IMR-90 (cell line): ENCODE measurements around the gene EP300. TPM values are rescaled to one million over a fixed set of nuclear protein-coding genes. Genes with fewer than 3 reads are reported as not detected.
"Not testable (repeated sequence)": the region's sequence is repeated elsewhere in the genome, so short reads cannot be mapped to it uniquely, and the experiment has no call there.

Experiments used
- ATAC-seq: fragments of 200-7000 bp; cut with Tn5 transposase; 2 replicates; pipeline ENCODE4 v1.9.1; 2020; ENCODE audit warnings: low read depth, mild to moderate bottlenecking, moderate library complexity
- BruUV-seq: library from RNA; stranded (reverse); fragments of 400-500 nt; replicated peaks from 2 replicates; lab custom pipeline; 2021; lab: Mats Ljungman, UMichigan
- CTCF ChIA-PET: fragments of 300-600 bp; formaldehyde crosslinking; extraction: SDS; loops from one replicate; lab custom pipeline; 2021; ENCODE audit warnings: antibody characterized with exemption; lab: Yijun Ruan, JAX
- POLR2A ChIA-PET: fragments of 300-600 bp; sonication (Branson Sonifier 250); formaldehyde crosslinking; loops from one replicate; lab custom pipeline; 2022; ENCODE audit warnings: antibody characterized with exemption; ENCODE audit not compliant: unreplicated experiment; lab: Charles Lee
- DNase-seq: peaks from one replicate; pipeline ENCODE4 v3.0.0; 2013
- H2AFZ ChIP-seq: replicated peaks from 2 replicates; pipeline ENCODE3; 2013; ENCODE audit warnings: low read length, mild to moderate bottlenecking; ENCODE audit not compliant: poor library complexity
- H2AK5ac ChIP-seq: 2 replicates; pipeline ENCODE4 v1.6.1; 2013; ENCODE audit warnings: low read depth, low read length, inconsistent platforms
- H2AK9ac ChIP-seq: replicated peaks from 2 replicates; pipeline ENCODE3; 2013; ENCODE audit warnings: mild to moderate bottlenecking, low read depth, low read length, moderate library complexity; ENCODE audit not compliant: poor library complexity
- H2BK120ac ChIP-seq: 2 replicates; pipeline ENCODE4 v1.6.1; 2013; ENCODE audit warnings: low read depth, low read length, inconsistent platforms
- H2BK15ac ChIP-seq: 3 replicates; pipeline ENCODE4 v1.6.1; 2013; ENCODE audit warnings: low read depth, low read length, inconsistent platforms
- H2BK20ac ChIP-seq: 2 replicates; pipeline ENCODE4 v1.6.1; 2013; ENCODE audit warnings: low read depth, mild to moderate bottlenecking, inconsistent platforms, low read length, moderate library complexity
- H2BK5ac ChIP-seq: 2 replicates; pipeline ENCODE4 v1.6.1; 2013; ENCODE audit warnings: mild to moderate bottlenecking, low read depth, low read length, inconsistent platforms; ENCODE audit not compliant: poor library complexity, severe bottlenecking
- H3K14ac ChIP-seq: replicated peaks from 2 replicates; pipeline ENCODE4 v1.6.1; 2013; ENCODE audit warnings: low read depth, low read length, inconsistent platforms
- H3K18ac ChIP-seq: 2 replicates; pipeline ENCODE4 v1.6.1; 2013; ENCODE audit warnings: low read depth, low read length, control low read depth
- H3K23ac ChIP-seq: 2 replicates; pipeline ENCODE4 v1.6.1; 2013; ENCODE audit warnings: low read depth, low read length, inconsistent platforms
- H3K27ac ChIP-seq: 2 replicates; pipeline ENCODE4 v1.5.1; 2013; ENCODE audit warnings: mild to moderate bottlenecking, control low read depth, low read length; ENCODE audit not compliant: insufficient read depth
- H3K27me3 ChIP-seq: 2 replicates; pipeline ENCODE4 v1.6.1; 2013; ENCODE audit warnings: low read length; ENCODE audit not compliant: control insufficient read depth, insufficient read depth
- H3K36me3 ChIP-seq: 2 replicates; pipeline ENCODE4 v1.6.1; 2013; ENCODE audit warnings: low read length, mixed read lengths; ENCODE audit not compliant: control insufficient read depth, insufficient read depth
- H3K4ac ChIP-seq: 2 replicates; pipeline ENCODE4 v1.6.1; 2013; ENCODE audit warnings: low read depth, low read length, inconsistent platforms
- H3K4me1 ChIP-seq: 2 replicates; pipeline ENCODE4 v1.6.1; 2013; ENCODE audit warnings: low read length, mixed read lengths; ENCODE audit not compliant: control insufficient read depth, insufficient read depth
- H3K4me2 ChIP-seq: 2 replicates; pipeline ENCODE4 v1.6.1; 2013; ENCODE audit warnings: low read depth, mild to moderate bottlenecking, control low read depth, low read length, moderate library complexity
- H3K4me3 ChIP-seq: 2 replicates; pipeline ENCODE4 v1.5.1; 2013; ENCODE audit warnings: low read depth, mild to moderate bottlenecking, control low read depth, low read length, moderate library complexity; ENCODE audit not compliant: insufficient read depth
- H3K56ac ChIP-seq: 2 replicates; pipeline ENCODE4 v1.6.1; 2013; ENCODE audit warnings: low read length, inconsistent platforms; ENCODE audit not compliant: insufficient read depth; ENCODE audit errors: extremely low read depth
- H3K79me1 ChIP-seq, 2 experiments: 2 replicates each; pipeline ENCODE4 v1.6.1; 2013; ENCODE audit warnings: low read length in 2 of 2, inconsistent platforms in 1 of 2, low read depth in 1 of 2
- H3K9ac ChIP-seq: 2 replicates; pipeline ENCODE4 v1.6.1; 2013; ENCODE audit warnings: low read depth, low read length, control low read depth
- H3K9me1 ChIP-seq: 2 replicates; pipeline ENCODE4 v1.6.1; 2013; ENCODE audit warnings: low read length, inconsistent platforms; ENCODE audit not compliant: insufficient read depth
- H3K9me3 ChIP-seq: 2 replicates; pipeline ENCODE4 v1.6.1; 2013; ENCODE audit warnings: low read length; ENCODE audit not compliant: control insufficient read depth, insufficient read depth
- H4K20me1 ChIP-seq: 2 replicates; pipeline ENCODE4 v1.6.1; 2013; ENCODE audit warnings: low read length, inconsistent platforms; ENCODE audit not compliant: insufficient read depth
- H4K5ac ChIP-seq: 2 replicates; pipeline ENCODE4 v1.6.1; 2013; ENCODE audit warnings: mild to moderate bottlenecking, low read depth, low read length, control low read depth
- H4K8ac ChIP-seq, 2 experiments: 2 replicates each; pipeline ENCODE4 v1.6.1; 2013; ENCODE audit warnings: low read depth in 2 of 2, low read length in 2 of 2, control low read depth in 1 of 2, inconsistent platforms in 1 of 2
- H4K91ac ChIP-seq: 2 replicates; pipeline ENCODE4 v1.6.1; 2013; ENCODE audit warnings: low read depth, low read length, inconsistent platforms; ENCODE audit not compliant: insufficient read depth
- MAFK ChIP-seq: IDR thresholded peaks from 2 replicates; pipeline ENCODE4 v1.6.1; 2012; ENCODE audit warnings: low read depth, low read length, improper control_type of control experiment
- MXI1 ChIP-seq: IDR thresholded peaks from 2 replicates; pipeline ENCODE4 v1.6.1; 2012; ENCODE audit warnings: low read depth, mild to moderate bottlenecking, low read length, moderate library complexity, borderline replicate concordance
- WGBS, 2 experiments: methylation state at CpG; one replicate each; pipeline versions ENCODE4 v1.1.5 to v1.1.7; 2013; ENCODE audit warnings: missing lambda C conversion rate in 2 of 2; ENCODE audit not compliant: insufficient read length in 1 of 2; ENCODE audit errors: extremely low coverage in 2 of 2; 5-methylcytosine and 5-hydroxymethylcytosine counted together
- dilution Hi-C: fragments of 300-500 bp; cut with HindIII; formaldehyde crosslinking; loops from one replicate; pipeline ENCODE4 v1.14.3; 2018; ENCODE audit warnings: low sequenced_read_pairs; ENCODE audit not compliant: unreplicated experiment
- in situ Hi-C: fragments of 300-500 bp; cut with MboI; formaldehyde crosslinking; loops from 3 replicates; pipeline ENCODE4 v1.14.3; 2019; ENCODE audit warnings: low sequenced_read_pairs, inconsistent platforms, mixed read lengths
- intact Hi-C: fragments of 100-400 bp; cut with micrococcal nuclease; formaldehyde crosslinking; loops from 2 replicates; pipeline ENCODE4 v1.10.0; 2022
- polyA plus RNA-seq, 3 experiments: library from polyadenylated mRNA; depleted of rRNA; stranded (reverse); fragments of >200 nt; gene quantifications; 2 replicates each; pipeline ENCODE4 v1.2.3, GENCODE V29; 2012; ENCODE audit warnings: low replicate concordance in 1 of 3
- total RNA-seq: library from RNA; depleted of rRNA; stranded (reverse); fragments of >200 nt; gene quantifications from 2 replicates; pipeline ENCODE4 v1.2.3, GENCODE V29; 2012

EP300 gene
- total and polyA plus RNA-seq, 2 of the 4 experiments (the other 2 are of a cell fraction): 23.3 to 27.4 TPM

DNA sequence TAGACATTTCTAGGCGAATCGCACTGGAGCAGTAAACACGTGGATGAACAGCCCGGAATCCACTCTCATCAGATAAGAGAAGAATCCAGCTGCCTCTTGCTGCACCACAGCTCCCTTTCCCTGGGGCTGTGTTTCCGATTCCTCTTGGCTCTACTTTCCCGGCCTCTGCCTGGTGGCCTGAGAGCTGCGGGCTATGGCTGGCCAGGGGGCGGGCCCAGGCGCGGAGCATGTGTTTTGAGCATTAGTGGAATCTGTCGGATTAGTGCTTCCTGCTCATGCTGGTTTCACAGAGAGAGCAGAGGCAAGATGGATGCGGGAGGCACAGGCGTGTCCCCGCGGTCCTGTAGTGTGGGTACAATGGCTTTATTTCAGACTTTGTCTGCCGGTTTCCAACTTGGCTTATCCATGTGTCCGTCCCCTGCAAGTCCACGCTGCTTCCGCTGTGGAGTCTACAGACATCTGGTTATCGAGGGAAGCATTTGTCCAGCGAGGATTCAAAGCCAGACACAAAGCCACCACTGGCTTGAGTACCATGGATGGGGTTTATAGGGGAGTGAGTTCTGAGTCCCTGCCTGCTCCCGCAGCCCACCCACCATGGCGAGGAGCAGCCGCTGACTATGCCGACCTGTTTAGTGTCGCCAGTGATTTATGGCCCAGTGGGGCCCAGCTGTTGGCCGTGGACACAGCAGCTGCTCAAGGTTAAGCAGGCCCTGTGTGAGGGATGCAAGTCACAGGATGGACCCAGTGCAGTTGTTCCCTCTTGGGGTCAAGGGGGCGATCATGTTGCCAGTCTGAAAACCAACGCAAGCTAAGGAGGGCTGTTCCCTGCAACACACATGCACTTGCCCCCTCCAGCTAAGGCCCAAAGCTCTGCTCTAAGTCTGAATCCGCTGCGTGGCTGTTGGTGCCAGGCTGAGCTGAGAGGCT, 43.3 kb upstream of the EP300 start:
- Histone ChIP-seq H2AK5ac (no peak overlapping the region; the same call in 1 of the 2 replicates), H4K8ac (peak overlapping the region; percentile 80 to 93), H3K9me1 (peaks cover 17% of the 10 kb centered on the region), H2BK120ac (peak overlapping the region; percentile 85), H3K14ac (peak overlapping the region; percentile 81), H3K27ac (peak overlapping the region; percentile 52; the same call in 1 of the 2 replicates), H3K4me1 (peaks cover 15% of the 10 kb centered on the region; the same call in 1 of the 2 replicates), H3K9me3 (no peaks in the 10 kb centered on the region), H4K5ac (peak overlapping the region; percentile 10), H3K36me3 (no peaks in the 10 kb centered on the region), H2AK9ac (peak overlapping the region; percentile 69), H3K18ac (peak overlapping the region; percentile 30), H3K4ac (peak overlapping the region; percentile 91), H2BK5ac (peak overlapping the region; percentile 10), H2BK20ac (peak overlapping the region; percentile 12; the same call in 1 of the 2 replicates), H4K20me1 (peaks cover 5% of the 10 kb centered on the region; the same call in 1 of the 2 replicates), H3K56ac (peak overlapping the region; percentile 48; the same call in 1 of the 2 replicates), H3K4me2 (peak overlapping the region; percentile 45), H3K23ac (peak overlapping the region; percentile 91; the same call in 1 of the 2 replicates), H3K79me1 (no peaks in the 10 kb centered on the region), H3K9ac (0 out of 2 replicates have a peak overlapping the region, but pooled peaks have one; percentile 8), H4K91ac (peak overlapping the region; percentile 75), H3K4me3 (no peak overlapping the region), H2BK15ac (peak overlapping the region; percentile 63; the same call in 1 of the 3 replicates), H3K27me3 (no peaks in the 10 kb centered on the region), H2AFZ (peak overlapping the region; percentile 97)
- ChIA-PET CTCF (no interaction called here), POLR2A (no interaction called here)
- WGBS, 2 experiments: 14% methylated on average over 13 of the region's 31 CpGs; no CpG with 5 or more reads in 1 of the 2 experiments
- intact Hi-C loops: loop anchor here (2.0 kb wide), 1 partner anchor 20 kb away; no protein-coding TSS in a partner anchor
- peak; percentile 79 for ATAC-seq
- in situ Hi-C loops: no loop called here
- peak; percentile 80 for DNase-seq
- no TSS peak for BruUV-seq
- TF ChIP-seq MXI1 (peak; percentile 88), MAFK (no peak)
- dilution Hi-C loops: no loop called here

DNA sequence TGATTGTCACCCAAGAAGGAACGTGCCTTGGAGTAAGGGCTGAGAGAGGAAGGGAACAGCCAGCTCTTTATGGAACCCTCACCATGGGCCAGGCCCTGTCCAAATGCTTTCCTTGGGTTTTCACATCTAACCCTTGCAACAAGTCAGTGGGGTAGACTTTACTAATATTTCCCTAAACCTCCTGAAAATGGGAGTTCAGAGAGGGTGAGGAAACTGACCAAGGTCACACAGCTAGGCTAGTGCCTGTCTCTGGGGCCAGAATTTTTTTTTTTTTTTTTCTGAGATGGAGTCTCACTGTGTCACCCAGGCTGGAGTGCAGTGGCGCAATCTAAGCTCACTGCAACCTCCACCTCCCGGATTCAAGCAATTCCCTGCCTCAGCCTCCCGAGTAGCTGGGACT, 42.6 kb upstream of the EP300 start:
- H2AK5ac ChIP-seq, H3K79me1 ChIP-seq, H3K23ac ChIP-seq, DNase-seq, H3K56ac ChIP-seq, H3K4ac ChIP-seq, H2BK120ac ChIP-seq, H3K36me3 ChIP-seq, H2BK5ac ChIP-seq, H3K4me3 ChIP-seq, H3K27me3 ChIP-seq, H3K27ac ChIP-seq, ATAC-seq, H2BK20ac ChIP-seq, dilution Hi-C loops, H4K20me1 ChIP-seq, H3K9ac ChIP-seq, H2BK15ac ChIP-seq, H3K18ac ChIP-seq, H3K9me3 ChIP-seq, in situ Hi-C loops, H3K4me2 ChIP-seq, CTCF ChIA-PET, BruUV-seq, H3K14ac ChIP-seq: not testable (repeated sequence)
- H2AFZ ChIP-seq: peak overlapping the region; percentile 97
- H3K4me1 ChIP-seq: peaks cover 15% of the 10 kb centered on the region; the same call in 1 of the 2 replicates
- peak overlapping the region; percentile 80 to 93; a peak in 2 of 4 replicates for H4K8ac ChIP-seq
- H3K9me1 ChIP-seq: peaks cover 17% of the 10 kb centered on the region
- H4K91ac ChIP-seq: peak overlapping the region; percentile 75; the same call in 1 of the 2 replicates
- H2AK9ac ChIP-seq: peak overlapping the region; percentile 4
- intact Hi-C loops: loop anchor here (2.0 kb wide), 1 partner anchor 21 kb away; no protein-coding TSS in a partner anchor
- 100% methylated on average over 2 of the region's 4 CpGs; no CpG with 5 or more reads in 1 of the 2 experiments for whole genome bisulfite sequencing, 2 experiments
- POLR2A ChIA-PET: interaction anchor here (0.7 kb wide), 1 partner anchor 741 kb away, joined by 5 read pairs; no protein-coding TSS in a partner anchor
- 0 out of 2 replicates have a peak overlapping the region, but pooled peaks have one; percentile 4 for H4K5ac ChIP-seq
